SK-N-SH (cell line): ENCODE results near the gene ALOX5AP.

Experiments
- RFX5 ChIP-seq: IDR thresholded peaks from 2 replicates; pipeline ENCODE4 v1.6.1; 2012; ENCODE audit warnings: mild to moderate bottlenecking, improper control_type of control experiment, low read length
- TF ChIP-seq, protein P1 (sequence below): fragments of 200-600 bp; sonication (generic); IDR thresholded peaks from 2 replicates; pipeline ENCODE4 v1.6.1; 2017; ENCODE audit warnings: antibody characterized with exemption, mild to moderate bottlenecking, moderate library complexity

DNA sequence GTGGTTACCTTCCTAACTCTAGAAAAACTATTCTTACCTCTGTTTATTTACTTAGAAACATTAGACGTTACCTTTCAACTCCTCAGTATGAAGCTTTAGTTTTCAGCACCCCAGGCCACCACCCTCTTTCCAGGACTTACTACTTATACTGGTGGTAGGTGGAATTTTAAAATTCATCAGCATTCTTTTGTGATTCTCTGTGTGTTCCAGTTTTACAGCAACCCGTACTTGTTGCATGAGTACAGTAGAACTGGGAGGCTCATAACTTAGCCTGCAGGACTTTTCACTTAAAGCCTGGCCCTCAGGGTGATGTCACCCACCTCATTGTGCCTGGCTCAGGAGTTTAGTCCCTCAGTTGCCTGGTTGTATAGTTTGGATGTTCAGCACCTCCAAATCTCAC is 49.4 kb upstream of the ALOX5AP start:
- no peak for TF ChIP-seq RFX5
- TF ChIP-seq, protein P1, sequence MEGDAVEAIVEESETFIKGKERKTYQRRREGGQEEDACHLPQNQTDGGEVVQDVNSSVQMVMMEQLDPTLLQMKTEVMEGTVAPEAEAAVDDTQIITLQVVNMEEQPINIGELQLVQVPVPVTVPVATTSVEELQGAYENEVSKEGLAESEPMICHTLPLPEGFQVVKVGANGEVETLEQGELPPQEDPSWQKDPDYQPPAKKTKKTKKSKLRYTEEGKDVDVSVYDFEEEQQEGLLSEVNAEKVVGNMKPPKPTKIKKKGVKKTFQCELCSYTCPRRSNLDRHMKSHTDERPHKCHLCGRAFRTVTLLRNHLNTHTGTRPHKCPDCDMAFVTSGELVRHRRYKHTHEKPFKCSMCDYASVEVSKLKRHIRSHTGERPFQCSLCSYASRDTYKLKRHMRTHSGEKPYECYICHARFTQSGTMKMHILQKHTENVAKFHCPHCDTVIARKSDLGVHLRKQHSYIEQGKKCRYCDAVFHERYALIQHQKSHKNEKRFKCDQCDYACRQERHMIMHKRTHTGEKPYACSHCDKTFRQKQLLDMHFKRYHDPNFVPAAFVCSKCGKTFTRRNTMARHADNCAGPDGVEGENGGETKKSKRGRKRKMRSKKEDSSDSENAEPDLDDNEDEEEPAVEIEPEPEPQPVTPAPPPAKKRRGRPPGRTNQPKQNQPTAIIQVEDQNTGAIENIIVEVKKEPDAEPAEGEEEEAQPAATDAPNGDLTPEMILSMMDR, result no peak
